IMR-90 (cell line): ENCODE data around the gene WNK1. TPM values are rescaled to one million over a fixed set of nuclear protein-coding genes. Genes with fewer than 3 reads are reported as not detected.
"Not testable (repeated sequence)": the region's sequence is repeated elsewhere in the genome, so short reads cannot be mapped to it uniquely, and the experiment has no call there.

Experiments used
- ATAC-seq: fragments of 200-7000 bp; cut with Tn5 transposase; 2 replicates; pipeline ENCODE4 v1.9.1; 2020; ENCODE audit warnings: low read depth, mild to moderate bottlenecking, moderate library complexity
- BruUV-seq: library from RNA; stranded (reverse); fragments of 400-500 nt; replicated peaks from 2 replicates; lab custom pipeline; 2021; lab: Mats Ljungman, UMichigan
- CTCF ChIA-PET: fragments of 300-600 bp; formaldehyde crosslinking; extraction: SDS; loops from one replicate; lab custom pipeline; 2021; ENCODE audit warnings: antibody characterized with exemption; lab: Yijun Ruan, JAX
- POLR2A ChIA-PET: fragments of 300-600 bp; sonication (Branson Sonifier 250); formaldehyde crosslinking; loops from one replicate; lab custom pipeline; 2022; ENCODE audit warnings: antibody characterized with exemption; ENCODE audit not compliant: unreplicated experiment; lab: Charles Lee
- DNase-seq: peaks from one replicate; pipeline ENCODE4 v3.0.0; 2013
- H2AFZ ChIP-seq: replicated peaks from 2 replicates; pipeline ENCODE3; 2013; ENCODE audit warnings: low read length, mild to moderate bottlenecking; ENCODE audit not compliant: poor library complexity
- H2AK5ac ChIP-seq: 2 replicates; pipeline ENCODE4 v1.6.1; 2013; ENCODE audit warnings: low read depth, low read length, inconsistent platforms
- H2AK9ac ChIP-seq: replicated peaks from 2 replicates; pipeline ENCODE3; 2013; ENCODE audit warnings: mild to moderate bottlenecking, low read depth, low read length, moderate library complexity; ENCODE audit not compliant: poor library complexity
- H2BK120ac ChIP-seq: 2 replicates; pipeline ENCODE4 v1.6.1; 2013; ENCODE audit warnings: low read depth, low read length, inconsistent platforms
- H2BK15ac ChIP-seq: 3 replicates; pipeline ENCODE4 v1.6.1; 2013; ENCODE audit warnings: low read depth, low read length, inconsistent platforms
- H2BK20ac ChIP-seq: 2 replicates; pipeline ENCODE4 v1.6.1; 2013; ENCODE audit warnings: low read depth, mild to moderate bottlenecking, inconsistent platforms, low read length, moderate library complexity
- H2BK5ac ChIP-seq: 2 replicates; pipeline ENCODE4 v1.6.1; 2013; ENCODE audit warnings: mild to moderate bottlenecking, low read depth, low read length, inconsistent platforms; ENCODE audit not compliant: poor library complexity, severe bottlenecking
- H3K14ac ChIP-seq: replicated peaks from 2 replicates; pipeline ENCODE4 v1.6.1; 2013; ENCODE audit warnings: low read depth, low read length, inconsistent platforms
- H3K18ac ChIP-seq: 2 replicates; pipeline ENCODE4 v1.6.1; 2013; ENCODE audit warnings: low read depth, low read length, control low read depth
- H3K23ac ChIP-seq: 2 replicates; pipeline ENCODE4 v1.6.1; 2013; ENCODE audit warnings: low read depth, low read length, inconsistent platforms
- H3K27ac ChIP-seq: 2 replicates; pipeline ENCODE4 v1.5.1; 2013; ENCODE audit warnings: mild to moderate bottlenecking, control low read depth, low read length; ENCODE audit not compliant: insufficient read depth
- H3K27me3 ChIP-seq: 2 replicates; pipeline ENCODE4 v1.6.1; 2013; ENCODE audit warnings: low read length; ENCODE audit not compliant: control insufficient read depth, insufficient read depth
- H3K36me3 ChIP-seq: 2 replicates; pipeline ENCODE4 v1.6.1; 2013; ENCODE audit warnings: low read length, mixed read lengths; ENCODE audit not compliant: control insufficient read depth, insufficient read depth
- H3K4ac ChIP-seq: 2 replicates; pipeline ENCODE4 v1.6.1; 2013; ENCODE audit warnings: low read depth, low read length, inconsistent platforms
- H3K4me1 ChIP-seq: 2 replicates; pipeline ENCODE4 v1.6.1; 2013; ENCODE audit warnings: low read length, mixed read lengths; ENCODE audit not compliant: control insufficient read depth, insufficient read depth
- H3K4me2 ChIP-seq: 2 replicates; pipeline ENCODE4 v1.6.1; 2013; ENCODE audit warnings: low read depth, mild to moderate bottlenecking, control low read depth, low read length, moderate library complexity
- H3K4me3 ChIP-seq: 2 replicates; pipeline ENCODE4 v1.5.1; 2013; ENCODE audit warnings: low read depth, mild to moderate bottlenecking, control low read depth, low read length, moderate library complexity; ENCODE audit not compliant: insufficient read depth
- H3K56ac ChIP-seq: 2 replicates; pipeline ENCODE4 v1.6.1; 2013; ENCODE audit warnings: low read length, inconsistent platforms; ENCODE audit not compliant: insufficient read depth; ENCODE audit errors: extremely low read depth
- H3K79me1 ChIP-seq, 2 experiments: 2 replicates each; pipeline ENCODE4 v1.6.1; 2013; ENCODE audit warnings: low read length in 2 of 2, inconsistent platforms in 1 of 2, low read depth in 1 of 2
- H3K9ac ChIP-seq: 2 replicates; pipeline ENCODE4 v1.6.1; 2013; ENCODE audit warnings: low read depth, low read length, control low read depth
- H3K9me1 ChIP-seq: 2 replicates; pipeline ENCODE4 v1.6.1; 2013; ENCODE audit warnings: low read length, inconsistent platforms; ENCODE audit not compliant: insufficient read depth
- H3K9me3 ChIP-seq: 2 replicates; pipeline ENCODE4 v1.6.1; 2013; ENCODE audit warnings: low read length; ENCODE audit not compliant: control insufficient read depth, insufficient read depth
- H4K20me1 ChIP-seq: 2 replicates; pipeline ENCODE4 v1.6.1; 2013; ENCODE audit warnings: low read length, inconsistent platforms; ENCODE audit not compliant: insufficient read depth
- H4K5ac ChIP-seq: 2 replicates; pipeline ENCODE4 v1.6.1; 2013; ENCODE audit warnings: mild to moderate bottlenecking, low read depth, low read length, control low read depth
- H4K8ac ChIP-seq, 2 experiments: 2 replicates each; pipeline ENCODE4 v1.6.1; 2013; ENCODE audit warnings: low read depth in 2 of 2, low read length in 2 of 2, control low read depth in 1 of 2, inconsistent platforms in 1 of 2
- H4K91ac ChIP-seq: 2 replicates; pipeline ENCODE4 v1.6.1; 2013; ENCODE audit warnings: low read depth, low read length, inconsistent platforms; ENCODE audit not compliant: insufficient read depth
- whole genome bisulfite sequencing, 2 experiments: methylation state at CpG; one replicate each; pipeline versions ENCODE4 v1.1.5 to v1.1.7; 2013; ENCODE audit warnings: missing lambda C conversion rate in 2 of 2; ENCODE audit not compliant: insufficient read length in 1 of 2; ENCODE audit errors: extremely low coverage in 2 of 2; 5-methylcytosine and 5-hydroxymethylcytosine counted together
- dilution Hi-C: fragments of 300-500 bp; cut with HindIII; formaldehyde crosslinking; loops from one replicate; pipeline ENCODE4 v1.14.3; 2018; ENCODE audit warnings: low sequenced_read_pairs; ENCODE audit not compliant: unreplicated experiment
- in situ Hi-C: fragments of 300-500 bp; cut with MboI; formaldehyde crosslinking; loops from 3 replicates; pipeline ENCODE4 v1.14.3; 2019; ENCODE audit warnings: low sequenced_read_pairs, inconsistent platforms, mixed read lengths
- intact Hi-C: fragments of 100-400 bp; cut with micrococcal nuclease; formaldehyde crosslinking; loops from 2 replicates; pipeline ENCODE4 v1.10.0; 2022
- polyA plus RNA-seq, 3 experiments: library from polyadenylated mRNA; depleted of rRNA; stranded (reverse); fragments of >200 nt; gene quantifications; 2 replicates each; pipeline ENCODE4 v1.2.3, GENCODE V29; 2012; ENCODE audit warnings: low replicate concordance in 1 of 3
- total RNA-seq: library from RNA; depleted of rRNA; stranded (reverse); fragments of >200 nt; gene quantifications from 2 replicates; pipeline ENCODE4 v1.2.3, GENCODE V29; 2012

The WNK1 gene
- total and polyA plus RNA-seq, 2 of the 4 experiments (the other 2 are of a cell fraction) = 36.9 to 42.8 TPM

GRCh38 chr12:849733-850437 lies 97.5 kb downstream of the WNK1 start:
- H4K91ac ChIP-seq, BruUV-seq, H4K20me1 ChIP-seq, H3K14ac ChIP-seq, H3K18ac ChIP-seq, H3K4ac ChIP-seq, H3K9me1 ChIP-seq, H3K9me3 ChIP-seq, H2AK9ac ChIP-seq, H3K23ac ChIP-seq, H3K9ac ChIP-seq, H2AK5ac ChIP-seq, ATAC-seq, H4K5ac ChIP-seq, H3K36me3 ChIP-seq, H2BK20ac ChIP-seq, DNase-seq, dilution Hi-C loops, H2BK120ac ChIP-seq, H3K27me3 ChIP-seq, H3K56ac ChIP-seq, H3K4me1 ChIP-seq, in situ Hi-C loops, H3K4me3 ChIP-seq, H3K4me2 ChIP-seq, H2BK5ac ChIP-seq, H2AFZ ChIP-seq, H4K8ac ChIP-seq, H2BK15ac ChIP-seq, H3K27ac ChIP-seq, POLR2A ChIA-PET: not testable (repeated sequence)
- intact Hi-C loops = loop anchor here (10.0 kb wide), 1 partner anchor 275 kb away; no protein-coding TSS in a partner anchor
- peaks cover 14 to 38% of the 10 kb centered on the region in 2 experiments; a peak in 3 of 4 replicates for H3K79me1 ChIP-seq
- CTCF ChIA-PET = interaction anchor here (0.6 kb wide), 1 partner anchor 14 kb away, joined by 3 read pairs; no protein-coding TSS in a partner anchor
- no CpG with 5 or more reads among the region's 4 CpGs for WGBS, 2 experiments
